B cell (primary cell): ENCODE data around the gene ARHGAP26. TPM values are rescaled to one million over a fixed set of nuclear protein-coding genes. Genes with fewer than 3 reads are reported as not detected.

ENCODE experiments used
- ATAC-seq: fragments of 200-7000 bp; cut with Tn5 transposase; one replicate; pipeline ENCODE4 v1.10.0; 2021; ENCODE audit warnings: low read depth, mild to moderate bottlenecking, moderate number of reproducible peaks, moderate library complexity
- CTCF ChIA-PET: fragments of 350-600 bp; sonication (Branson Sonifier 250); formaldehyde crosslinking; loops from one replicate; lab custom pipeline; 2021; ENCODE audit warnings: antibody characterized with exemption, inconsistent platforms; lab: Charles Lee
- POLR2A ChIA-PET: fragments of 350-600 bp; sonication (Branson Sonifier 250); formaldehyde crosslinking; loops from one replicate; lab custom pipeline; 2021; ENCODE audit warnings: antibody characterized with exemption; lab: Charles Lee
- DNase-seq: peaks from one replicate; pipeline ENCODE4 v3.0.0; 2013
- H2AFZ ChIP-seq: 2 replicates; pipeline ENCODE4 v1.6.1; 2012; ENCODE audit warnings: mild to moderate bottlenecking, low read depth, low read length; ENCODE audit not compliant: insufficient read depth, poor library complexity, severe bottlenecking
- H3K27ac ChIP-seq, 2 donors: 1 replicate in 1 of 2; 2 replicates in 1 of 2; pipeline ENCODE4 v1.5.1; 2012 to 2013; ENCODE audit warnings: low read length in 2 of 2, mild to moderate bottlenecking in 2 of 2, moderate library complexity in 1 of 2
- H3K27me3 ChIP-seq, 4 experiments: fragments of 200-600 bp in 1 of 4; sonication (generic) in 1 of 4; replicated peaks in 1 of 4; 1 replicate in 2 of 4; 2 replicates in 2 of 4; pipeline versions ENCODE4 v1.6.1 to v1.7.0; 2013 to 2016; ENCODE audit warnings: low read length in 3 of 4, mild to moderate bottlenecking in 2 of 4, mixed read lengths in 1 of 4, moderate library complexity in 1 of 4; ENCODE audit not compliant: insufficient read depth in 4 of 4, control insufficient read depth in 3 of 4; ENCODE audit errors: control extremely low read depth in 1 of 4
- H3K36me3 ChIP-seq, 2 experiments: replicated peaks in 1 of 2; 1 replicate in 1 of 2; 2 replicates in 1 of 2; pipeline versions ENCODE4 v1.6.1 to v1.7.1; 2013; ENCODE audit warnings: low read length in 1 of 2; ENCODE audit not compliant: insufficient read depth in 2 of 2, control insufficient read depth in 1 of 2; ENCODE audit errors: control extremely low read depth in 1 of 2, extremely low read depth in 1 of 2
- H3K4me1 ChIP-seq, 2 donors: fragments of 200-600 bp in 1 of 2; sonication (generic) in 1 of 2; 1 replicate in 1 of 2; 2 replicates in 1 of 2; pipeline versions ENCODE4 v1.5.1 to v1.6.1; 2013 to 2017; ENCODE audit warnings: low read length in 2 of 2; ENCODE audit not compliant: control insufficient read depth in 2 of 2, insufficient read depth in 2 of 2
- H3K4me2 ChIP-seq: replicated peaks from 2 replicates; pipeline ENCODE3; 2012; ENCODE audit warnings: mild to moderate bottlenecking, low read depth, low read length; ENCODE audit not compliant: poor library complexity, severe bottlenecking
- H3K4me3 ChIP-seq, 5 experiments: fragments of 200-600 bp in 1 of 5; sonication (generic) in 1 of 5; 1 replicate in 3 of 5; 2 replicates in 2 of 5; pipeline versions ENCODE4 v1.5.1 to v1.7.0; 2011 to 2016; ENCODE audit warnings: low read length in 4 of 5, mild to moderate bottlenecking in 4 of 5, low read depth in 2 of 5, control low read depth in 1 of 5, moderate library complexity in 1 of 5; ENCODE audit not compliant: insufficient read depth in 1 of 5; ENCODE audit errors: control extremely low read depth in 1 of 5, extremely low read depth in 1 of 5
- H3K79me2 ChIP-seq: fragments of 200-600 bp; sonication (generic); one replicate; pipeline ENCODE4 v1.6.0; 2016; ENCODE audit warnings: low read length; ENCODE audit not compliant: control insufficient read depth, insufficient read depth
- H3K9ac ChIP-seq: fragments of 200-600 bp; sonication (generic); 2 replicates; pipeline ENCODE4 v1.6.1; 2017; ENCODE audit warnings: mild to moderate bottlenecking, low read length, moderate library complexity
- H3K9me3 ChIP-seq, 3 donors: one replicate each; pipeline versions ENCODE4 v1.6.1 to v1.7.1; 2013; ENCODE audit warnings: low read length in 2 of 3; ENCODE audit not compliant: control insufficient read depth in 2 of 3, insufficient read depth in 1 of 3; ENCODE audit errors: control extremely low read depth in 1 of 3
- H4K20me1 ChIP-seq: 2 replicates; pipeline ENCODE4 v1.6.0; 2012; ENCODE audit warnings: mild to moderate bottlenecking, low read length; ENCODE audit not compliant: insufficient read depth, control insufficient read depth, poor library complexity, severe bottlenecking
- H3K27ac Mint-ChIP-seq: one replicate; pipeline ENCODE4 v1.8.0; 2021; ENCODE audit warnings: mixed read lengths
- H3K27me3 Mint-ChIP-seq: one replicate; pipeline ENCODE4 v1.8.0; 2021; ENCODE audit warnings: mixed read lengths
- H3K4me1 Mint-ChIP-seq: one replicate; pipeline ENCODE4 v1.8.0; 2021; ENCODE audit warnings: mixed read lengths
- H3K4me3 Mint-ChIP-seq: one replicate; pipeline ENCODE4 v1.8.0; 2021; ENCODE audit warnings: mixed read lengths
- H3K9me3 Mint-ChIP-seq: one replicate; pipeline ENCODE4 v1.8.0; 2022; ENCODE audit warnings: mixed read lengths; ENCODE audit not compliant: insufficient read depth
- EZH2 ChIP-seq: IDR thresholded peaks from 2 replicates; pipeline ENCODE4 v1.6.1; 2012; ENCODE audit warnings: borderline replicate concordance, low read depth, mild to moderate bottlenecking, moderate library complexity, low read length; ENCODE audit not compliant: insufficient read depth, poor library complexity, severe bottlenecking
- WGBS: methylation state at CpG from one replicate; pipeline ENCODE4 v1.1.5; 2013; ENCODE audit warnings: missing lambda C conversion rate; ENCODE audit not compliant: insufficient coverage; 5-methylcytosine and 5-hydroxymethylcytosine counted together
- intact Hi-C: fragments of 100-400 bp; cut with micrococcal nuclease; formaldehyde crosslinking; loops from one replicate; pipeline ENCODE4 v1.10.0; 2022
- polyA plus RNA-seq: library from polyadenylated mRNA; depleted of rRNA; stranded (reverse); fragments of >200 nt; gene quantifications from 2 replicates; pipeline ENCODE4 v1.2.3, GENCODE V29; 2012
- total RNA-seq, 2 donors: library from RNA; stranded (reverse); fragments of 120-200 nt in 1 of 2; gene quantifications; 1 replicate in 1 of 2; 2 replicates in 1 of 2; pipeline versions ENCODE4 v1.2.3 to v1.2.4, GENCODE V29; 2013 to 2022
- TF ChIP-seq, protein P1 (sequence below): fragments of 200-600 bp; IDR thresholded peaks from one replicate; pipeline ENCODE4 v1.8.0; 2022; ENCODE audit warnings: antibody characterized with exemption, mild to moderate bottlenecking

The ARHGAP26 gene
- total and polyA plus RNA-seq, 2 donors (not counting 1 experiment from before 2014, with no cell fraction given) = 1.8 to 22.5 TPM

DNA sequence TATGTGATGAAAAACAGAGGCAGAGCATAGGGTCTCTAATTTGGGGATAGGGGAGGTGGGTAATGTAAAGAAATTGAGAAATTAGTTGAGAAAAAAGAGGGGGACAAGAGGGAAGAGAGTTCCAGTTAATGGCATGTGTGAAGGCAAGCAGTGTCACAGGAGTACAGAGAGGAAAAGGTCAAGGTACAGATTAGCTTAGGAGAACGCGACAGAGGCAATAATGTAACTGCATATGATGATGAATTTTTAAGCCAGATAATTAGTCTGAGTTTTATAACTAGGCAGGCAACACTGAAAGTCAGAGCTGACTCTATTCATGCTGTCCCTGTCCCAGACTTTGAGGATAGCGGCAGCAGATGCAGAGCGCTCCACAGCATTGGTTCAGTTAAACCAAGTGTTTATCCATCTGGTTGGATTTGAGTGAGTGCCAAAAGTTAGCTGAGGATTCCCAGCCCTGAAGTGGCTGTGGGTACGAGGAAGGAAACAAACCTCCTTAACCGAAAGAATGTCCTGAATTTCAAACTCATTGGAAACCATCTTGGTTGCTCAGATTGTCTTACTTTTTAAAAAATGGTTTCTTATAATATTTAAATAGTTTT, 315.2 kb downstream of the ARHGAP26 start:
- H3K4me1 Mint-ChIP-seq = no peaks in the 10 kb centered on the region
- H3K27ac Mint-ChIP-seq = no peak overlapping the region
- Histone ChIP-seq H3K4me2 (no peak overlapping the region), H3K27ac (no peak overlapping the region), H3K9me3 (no peaks in the 10 kb centered on the region), H2AFZ (no peak overlapping the region), H4K20me1 (no peaks in the 10 kb centered on the region), H3K36me3 (no peaks in the 10 kb centered on the region), H3K9ac (no peak overlapping the region), H3K79me2 (no peaks in the 10 kb centered on the region), H3K4me1 (no peaks in the 10 kb centered on the region), H3K4me3 (no peak overlapping the region), H3K27me3 (no peaks in the 10 kb centered on the region)
- ATAC-seq (no peak), DNase-seq (no peak)
- H3K9me3 Mint-ChIP-seq = no peaks in the 10 kb centered on the region
- POLR2A ChIA-PET = no interaction called here
- no peaks in the 10 kb centered on the region for H3K27me3 Mint-ChIP-seq
- WGBS = 98% methylated on average over 5 of the region's 6 CpGs
- TF ChIP-seq, protein P1, sequence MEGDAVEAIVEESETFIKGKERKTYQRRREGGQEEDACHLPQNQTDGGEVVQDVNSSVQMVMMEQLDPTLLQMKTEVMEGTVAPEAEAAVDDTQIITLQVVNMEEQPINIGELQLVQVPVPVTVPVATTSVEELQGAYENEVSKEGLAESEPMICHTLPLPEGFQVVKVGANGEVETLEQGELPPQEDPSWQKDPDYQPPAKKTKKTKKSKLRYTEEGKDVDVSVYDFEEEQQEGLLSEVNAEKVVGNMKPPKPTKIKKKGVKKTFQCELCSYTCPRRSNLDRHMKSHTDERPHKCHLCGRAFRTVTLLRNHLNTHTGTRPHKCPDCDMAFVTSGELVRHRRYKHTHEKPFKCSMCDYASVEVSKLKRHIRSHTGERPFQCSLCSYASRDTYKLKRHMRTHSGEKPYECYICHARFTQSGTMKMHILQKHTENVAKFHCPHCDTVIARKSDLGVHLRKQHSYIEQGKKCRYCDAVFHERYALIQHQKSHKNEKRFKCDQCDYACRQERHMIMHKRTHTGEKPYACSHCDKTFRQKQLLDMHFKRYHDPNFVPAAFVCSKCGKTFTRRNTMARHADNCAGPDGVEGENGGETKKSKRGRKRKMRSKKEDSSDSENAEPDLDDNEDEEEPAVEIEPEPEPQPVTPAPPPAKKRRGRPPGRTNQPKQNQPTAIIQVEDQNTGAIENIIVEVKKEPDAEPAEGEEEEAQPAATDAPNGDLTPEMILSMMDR = no peak
- no peak for TF ChIP-seq EZH2
- H3K4me3 Mint-ChIP-seq = no peak overlapping the region
- intact Hi-C loops = no loop called here
- CTCF ChIA-PET = no interaction called here

- Histone ChIP-seq H3K9ac (no peak overlapping the region), H2AFZ (no peak overlapping the region), H3K27ac (no peak overlapping the region), H3K9me3 (no peaks in the 10 kb centered on the region), H4K20me1 (no peaks in the 10 kb centered on the region), H3K36me3 (no peaks in the 10 kb centered on the region), H3K4me3 (no peak overlapping the region), H3K4me2 (no peak overlapping the region), H3K79me2 (no peaks in the 10 kb centered on the region), H3K27me3 (no peaks in the 10 kb centered on the region), H3K4me1 (no peaks in the 10 kb centered on the region)
- TF ChIP-seq EZH2 = no peak
- TF ChIP-seq, protein P1 = no peak
- ATAC-seq (no peak), DNase-seq (no peak)
- no peaks in the 10 kb centered on the region for H3K9me3 Mint-ChIP-seq
- H3K27me3 Mint-ChIP-seq = no peaks in the 10 kb centered on the region
- no CpG with 5 or more reads among the region's 1 CpG for WGBS
- intact Hi-C loops = no loop called here
- POLR2A ChIA-PET = no interaction called here
- H3K27ac Mint-ChIP-seq = no peak overlapping the region
- H3K4me3 Mint-ChIP-seq = no peak overlapping the region
- CTCF ChIA-PET = no interaction called here
- no peaks in the 10 kb centered on the region for H3K4me1 Mint-ChIP-seq
Observed at GRCh38 chr5:143086546-143086907, 316.4 kb downstream of the ARHGAP26 start.
